H9 (cell line): ENCODE measurements around the gene MLPH. TPM values are rescaled to one million over a fixed set of nuclear protein-coding genes. Genes with fewer than 3 reads are reported as not detected.

ENCODE experiments used
- DNase-seq: peaks from one replicate; pipeline ENCODE4 v3.0.0-alpha.2; 2017
- H2AFZ ChIP-seq: one replicate; pipeline ENCODE4 v1.6.1; 2013; ENCODE audit warnings: mild to moderate bottlenecking, low read length, control low read depth, moderate library complexity
- H2AK5ac ChIP-seq: 2 replicates; pipeline ENCODE4 v1.6.1; 2013; ENCODE audit warnings: low read length, control low read depth, mixed read lengths; ENCODE audit not compliant: insufficient read length
- H2BK120ac ChIP-seq: one replicate; pipeline ENCODE4 v1.6.1; 2013; ENCODE audit warnings: low read depth, mild to moderate bottlenecking, low read length, control low read depth, inconsistent platforms; ENCODE audit not compliant: poor library complexity, severe bottlenecking
- H2BK12ac ChIP-seq: 2 replicates; pipeline ENCODE4 v1.6.1; 2013; ENCODE audit warnings: low read length, control low read depth, mixed read lengths, low read depth; ENCODE audit not compliant: insufficient read length
- H2BK15ac ChIP-seq: 2 replicates; pipeline ENCODE4 v1.6.1; 2013; ENCODE audit warnings: low read depth, low read length, control low read depth
- H2BK20ac ChIP-seq: one replicate; pipeline ENCODE4 v1.6.1; 2013; ENCODE audit warnings: low read depth, mild to moderate bottlenecking, low read length, control low read depth, inconsistent platforms; ENCODE audit not compliant: poor library complexity, severe bottlenecking
- H2BK5ac ChIP-seq: 2 replicates; pipeline ENCODE4 v1.6.1; 2013; ENCODE audit warnings: low read length, control low read depth, mixed read lengths; ENCODE audit not compliant: insufficient read length
- H3K14ac ChIP-seq: 2 replicates; pipeline ENCODE4 v1.6.1; 2013; ENCODE audit warnings: low read length, control low read depth; ENCODE audit not compliant: insufficient read depth
- H3K18ac ChIP-seq: 2 replicates; pipeline ENCODE4 v1.6.1; 2013; ENCODE audit warnings: low read depth, mild to moderate bottlenecking, mixed read lengths, low read length, control low read depth; ENCODE audit not compliant: insufficient read length
- H3K23ac ChIP-seq: 2 replicates; pipeline ENCODE4 v1.6.1; 2013; ENCODE audit warnings: low read length, control low read depth, mixed read lengths, low read depth; ENCODE audit not compliant: insufficient read length
- H3K23me2 ChIP-seq: 2 replicates; pipeline ENCODE4 v1.6.1; 2013; ENCODE audit warnings: low read depth, mild to moderate bottlenecking, mixed read lengths, low read length, control low read depth; ENCODE audit not compliant: insufficient read length, poor library complexity, severe bottlenecking
- H3K27ac ChIP-seq: 2 replicates; pipeline ENCODE4 v1.5.1; 2013; ENCODE audit warnings: low read length, control low read depth, mixed read lengths, low read depth; ENCODE audit not compliant: insufficient read length
- H3K27me3 ChIP-seq: 2 replicates; pipeline ENCODE4 v1.6.1; 2013; ENCODE audit warnings: low read length, control low read depth, inconsistent platforms; ENCODE audit not compliant: insufficient read depth
- H3K4ac ChIP-seq: 2 replicates; pipeline ENCODE4 v1.6.1; 2013; ENCODE audit warnings: low read depth, mild to moderate bottlenecking, control low read depth, inconsistent platforms, low read length, moderate library complexity
- H3K4me1 ChIP-seq: 2 replicates; pipeline ENCODE4 v1.6.1; 2013; ENCODE audit warnings: low read length, control low read depth, inconsistent platforms; ENCODE audit not compliant: insufficient read depth
- H3K4me2 ChIP-seq: 2 replicates; pipeline ENCODE4 v1.6.1; 2013; ENCODE audit warnings: low read length, control low read depth, mixed read lengths; ENCODE audit not compliant: insufficient read length, insufficient read depth
- H3K56ac ChIP-seq: 2 replicates; pipeline ENCODE4 v1.6.1; 2013; ENCODE audit warnings: low read depth, mild to moderate bottlenecking, mixed read lengths, low read length, control low read depth; ENCODE audit not compliant: insufficient read length
- H3K79me1 ChIP-seq: 2 replicates; pipeline ENCODE4 v1.6.1; 2013; ENCODE audit warnings: low read depth, mild to moderate bottlenecking, moderate library complexity, low read length, control low read depth, inconsistent platforms; ENCODE audit not compliant: insufficient read depth, poor library complexity, severe bottlenecking
- H3K79me2 ChIP-seq: 2 replicates; pipeline ENCODE4 v1.6.1; 2013; ENCODE audit warnings: low read length, control low read depth, inconsistent platforms; ENCODE audit not compliant: insufficient read depth
- H3K9ac ChIP-seq: 2 replicates; pipeline ENCODE4 v1.6.1; 2013; ENCODE audit warnings: low read length, control low read depth, mixed read lengths; ENCODE audit not compliant: insufficient read length; ENCODE audit errors: extremely low read depth
- H3K9me3 ChIP-seq: one replicate; pipeline ENCODE4 v1.6.1; 2013; ENCODE audit warnings: low read depth, low read length, inconsistent platforms; ENCODE audit not compliant: control insufficient read depth
- H3T11ph ChIP-seq: one replicate; pipeline ENCODE4 v1.6.1; 2013; ENCODE audit warnings: mild to moderate bottlenecking, low read length, control low read depth, inconsistent platforms
- H4K20me1 ChIP-seq: one replicate; pipeline ENCODE4 v1.6.1; 2013; ENCODE audit not compliant: control insufficient read depth, insufficient read length, insufficient read depth
- H4K5ac ChIP-seq: 2 replicates; pipeline ENCODE4 v1.6.1; 2013; ENCODE audit warnings: low read depth, mild to moderate bottlenecking, mixed read lengths, low read length, control low read depth; ENCODE audit not compliant: insufficient read length
- H4K8ac ChIP-seq: replicated peaks from 2 replicates; pipeline ENCODE4 v1.6.1; 2013; ENCODE audit warnings: low read length, control low read depth, mixed read lengths, low read depth; ENCODE audit not compliant: insufficient read length
- H4K91ac ChIP-seq: 2 replicates; pipeline ENCODE4 v1.6.1; 2013; ENCODE audit warnings: low read depth, mild to moderate bottlenecking, moderate library complexity, mixed read lengths, low read length, control low read depth; ENCODE audit not compliant: insufficient read length
- H3K27ac Mint-ChIP-seq, 3 experiments: 2 replicates in 2 of 3; 3 replicates in 1 of 3; pipeline ENCODE4 v1.8.0; 2020 to 2021; ENCODE audit warnings: mixed read lengths in 3 of 3, mild to moderate bottlenecking in 1 of 3, moderate library complexity in 1 of 3
- H3K27me3 Mint-ChIP-seq: 2 replicates; pipeline ENCODE4 v1.8.0; 2021; ENCODE audit warnings: low read depth, mild to moderate bottlenecking, moderate library complexity, mixed read lengths
- H3K36me3 Mint-ChIP-seq, 3 experiments: 2 replicates in 2 of 3; 3 replicates in 1 of 3; pipeline ENCODE4 v1.8.0; 2020 to 2021; ENCODE audit warnings: low read depth in 3 of 3, mixed read lengths in 3 of 3; ENCODE audit not compliant: insufficient read depth in 1 of 3
- H3K4me1 Mint-ChIP-seq, 2 experiments: 2 replicates each; pipeline ENCODE4 v1.8.0; 2020; ENCODE audit warnings: mixed read lengths in 2 of 2
- H3K4me3 Mint-ChIP-seq, 2 experiments: 2 replicates in 1 of 2; 3 replicates in 1 of 2; pipeline ENCODE4 v1.8.0; 2020 to 2021; ENCODE audit warnings: mild to moderate bottlenecking in 2 of 2, mixed read lengths in 2 of 2, moderate library complexity in 1 of 2
- H3K9me3 Mint-ChIP-seq, 2 experiments: 2 replicates in 1 of 2; 3 replicates in 1 of 2; pipeline ENCODE4 v1.8.0; 2020; ENCODE audit warnings: mild to moderate bottlenecking in 2 of 2, mixed read lengths in 2 of 2, moderate library complexity in 1 of 2
- CTCF ChIP-seq: fragments of 200-600 bp; sonication (generic); conservative IDR thresholded peaks from 3 replicates; pipeline ENCODE4 v1.8.0; 2021; ENCODE audit warnings: antibody characterized with exemption, mild to moderate bottlenecking
- WGBS: extraction: QIAGEN DNeasy Blood & Tissue Kit; methylation state at CpG from one replicate; pipeline ENCODE4 v1.1.7; 2013; ENCODE audit warnings: missing lambda C conversion rate, low lambda C conversion rate, mixed read lengths; ENCODE audit not compliant: insufficient read length; ENCODE audit errors: extremely low coverage; 5-methylcytosine and 5-hydroxymethylcytosine counted together
- total RNA-seq: library from RNA; stranded (reverse); gene quantifications from 2 replicates; pipeline ENCODE4 v1.2.1, GENCODE V29; 2021

MLPH gene
- total RNA-seq, 1 experiment from 2014 or later = 3.4 TPM

DNA sequence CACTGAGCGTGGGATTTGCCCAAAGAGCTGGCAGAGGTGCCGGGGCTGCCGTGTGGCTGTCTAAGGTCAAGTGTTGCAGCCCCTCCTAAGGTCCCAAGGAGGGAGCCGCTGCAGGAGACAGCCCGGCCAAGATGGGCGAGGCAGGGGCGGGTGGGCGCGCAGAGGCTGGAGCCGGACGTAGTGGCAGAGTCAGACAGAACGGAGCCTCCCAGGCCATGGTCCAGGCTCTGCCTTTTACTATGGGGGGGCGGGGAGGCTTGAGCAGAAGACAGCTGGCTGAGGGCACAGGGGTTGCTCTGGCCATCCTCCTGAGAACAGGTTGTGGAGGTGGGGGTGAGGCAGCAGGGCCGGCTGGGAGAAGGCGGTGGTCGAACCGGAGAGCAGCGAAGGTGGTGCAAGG lies 51.9 kb downstream of the MLPH start:
- no peak for DNase-seq
- Mint-ChIP-seq H3K9me3 (peaks cover 0 to 3% of the 10 kb centered on the region in 2 experiments; a peak in 2 of 5 replicates), H3K4me3 (no peak overlapping the region), H3K4me1 (peaks cover 3 to 6% of the 10 kb centered on the region in 2 experiments; a peak in 1 of 4 replicates), H3K27me3 (peaks cover 13% of the 10 kb centered on the region), H3K36me3 (no peaks in the 10 kb centered on the region; a peak in 1 of 7 replicates), H3K27ac (no peak overlapping the region)
- H3K27me3 ChIP-seq = no peaks in the 10 kb centered on the region
- no peak overlapping the region for H3K9ac ChIP-seq
- no peak overlapping the region for H2AK5ac ChIP-seq
- H4K8ac ChIP-seq = no peak overlapping the region
- no peak overlapping the region for H2AFZ ChIP-seq
- no CpG with 5 or more reads among the region's 18 CpGs for WGBS
- no peak overlapping the region for H3K4ac ChIP-seq
- no peak overlapping the region for H4K91ac ChIP-seq
- no peak for TF ChIP-seq CTCF
- H2BK12ac ChIP-seq = no peak overlapping the region
- H3K4me2 ChIP-seq = no peak overlapping the region
- H3K79me2 ChIP-seq = no peaks in the 10 kb centered on the region
- no peak overlapping the region for H4K5ac ChIP-seq
- H3K79me1 ChIP-seq = no peaks in the 10 kb centered on the region
- no peaks in the 10 kb centered on the region for H4K20me1 ChIP-seq
- H2BK15ac ChIP-seq = no peak overlapping the region
- no peaks in the 10 kb centered on the region for H3K9me3 ChIP-seq
- no peak overlapping the region for H3K14ac ChIP-seq
- H3K23ac ChIP-seq = no peak overlapping the region
- H2BK120ac ChIP-seq = no peak overlapping the region
- no peak overlapping the region for H3K18ac ChIP-seq
- no peak overlapping the region for H3T11ph ChIP-seq
- H3K4me1 ChIP-seq = no peaks in the 10 kb centered on the region
- H2BK5ac ChIP-seq = no peak overlapping the region
- no peak overlapping the region for H2BK20ac ChIP-seq
- peaks cover 2% of the 10 kb centered on the region for H3K23me2 ChIP-seq
- no peak overlapping the region for H3K56ac ChIP-seq
- H3K27ac ChIP-seq = no peak overlapping the region
